HG03460 (cell line): Measurements from ENCODE around the gene AHRR.
"Not testable (repeated sequence)": the region's sequence is repeated elsewhere in the genome, so short reads cannot be mapped to it uniquely, and the experiment has no call there.

ENCODE experiments used
- ATAC-seq: cut with Tn5 transposase; IDR thresholded peaks from one replicate; pipeline ENCODE4 v1.9.1; 2021; ENCODE audit not compliant: unreplicated experiment

The AHRR gene

GRCh38 chr5:321230-321725 lies at the start of gene AHRR:
Gene AHRR, plus strand, starts transcription at chr5:321714. Its CDS starts 22,189 bp downstream, at chr5:343903.
- ATAC-seq, result peak; percentile 39

DNA sequence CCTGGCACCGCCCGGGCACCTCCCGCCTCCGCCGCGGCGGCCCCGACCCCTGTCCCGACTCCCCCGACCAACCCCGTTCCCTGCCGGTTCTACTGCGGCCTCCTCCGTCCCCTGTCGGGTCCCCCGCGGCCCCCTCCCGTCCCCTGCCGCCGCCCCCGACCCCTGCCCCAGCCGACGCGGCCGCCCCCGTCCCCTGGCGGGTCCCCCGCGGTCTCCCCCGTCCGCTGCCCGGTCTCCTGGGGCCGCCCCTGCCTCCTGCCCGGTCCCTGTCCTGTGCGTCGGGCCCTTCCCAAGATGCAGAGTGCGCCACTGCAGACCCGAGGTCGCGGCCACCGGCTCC lies 49.7 kb upstream of the AHRR start:
- ATAC-seq, result not testable (repeated sequence)

- not testable (repeated sequence) for ATAC-seq
Measured at GRCh38 chr5:273091-273490, 48.4 kb upstream of the AHRR start.

- not testable (repeated sequence) for ATAC-seq
Measured at GRCh38 chr5:273491-273890, 48.0 kb upstream of the AHRR start.

GRCh38 chr5:274346-274745 lies 47.2 kb upstream of the AHRR start:
- not testable (repeated sequence) for ATAC-seq

DNA sequence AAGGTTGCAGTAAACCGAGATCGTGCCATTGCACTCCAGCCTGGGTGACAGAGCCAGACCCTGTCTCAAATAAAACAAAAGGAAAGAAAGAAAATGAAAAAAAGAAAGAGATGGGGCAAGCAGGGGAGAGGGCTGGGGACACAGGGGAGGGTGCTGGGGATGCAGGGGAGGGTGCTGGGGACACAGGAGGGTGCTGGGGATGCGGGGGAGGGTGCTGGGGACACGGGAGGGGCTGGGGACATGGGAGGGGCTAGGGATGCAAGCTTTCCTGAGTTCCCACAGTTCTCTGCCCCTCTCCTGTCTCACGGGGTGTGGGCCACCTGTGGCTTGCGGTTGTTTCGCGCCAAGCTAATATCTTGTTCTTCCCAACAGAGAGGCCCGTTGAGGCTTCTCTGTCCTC lies 42.9 kb upstream of the AHRR start:
- ATAC-seq, result no peak

DNA sequence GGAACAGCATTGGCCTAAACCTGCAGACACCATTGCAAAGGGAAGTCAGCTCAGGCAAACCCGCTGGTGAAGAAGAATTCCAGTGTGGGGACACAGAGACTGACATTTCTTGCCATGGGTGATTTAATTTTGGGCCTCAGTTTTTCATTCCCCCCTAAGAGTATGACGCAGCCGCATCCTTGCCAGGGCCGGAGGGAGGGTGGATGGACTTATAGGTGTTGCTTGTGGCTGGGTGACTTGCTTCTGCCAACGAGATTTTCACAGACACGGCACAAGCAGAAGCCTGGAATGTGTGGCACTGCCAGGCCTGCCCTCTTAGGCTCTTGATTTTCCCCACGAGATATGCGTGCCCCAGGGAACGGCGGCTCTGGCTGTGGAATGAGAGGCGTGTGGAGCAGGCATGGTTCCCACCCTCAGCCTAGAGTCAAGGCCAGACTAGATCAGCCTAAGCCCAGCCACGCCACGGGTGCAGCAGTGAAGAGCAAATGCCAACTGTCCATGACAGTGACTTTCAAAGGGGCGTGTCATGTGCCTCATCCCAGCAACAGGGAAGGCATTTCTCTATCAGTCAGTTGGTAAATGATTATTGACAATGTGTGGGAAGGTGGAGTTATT lies 42.4 kb upstream of the AHRR start:
- ATAC-seq, result not testable (repeated sequence)

DNA sequence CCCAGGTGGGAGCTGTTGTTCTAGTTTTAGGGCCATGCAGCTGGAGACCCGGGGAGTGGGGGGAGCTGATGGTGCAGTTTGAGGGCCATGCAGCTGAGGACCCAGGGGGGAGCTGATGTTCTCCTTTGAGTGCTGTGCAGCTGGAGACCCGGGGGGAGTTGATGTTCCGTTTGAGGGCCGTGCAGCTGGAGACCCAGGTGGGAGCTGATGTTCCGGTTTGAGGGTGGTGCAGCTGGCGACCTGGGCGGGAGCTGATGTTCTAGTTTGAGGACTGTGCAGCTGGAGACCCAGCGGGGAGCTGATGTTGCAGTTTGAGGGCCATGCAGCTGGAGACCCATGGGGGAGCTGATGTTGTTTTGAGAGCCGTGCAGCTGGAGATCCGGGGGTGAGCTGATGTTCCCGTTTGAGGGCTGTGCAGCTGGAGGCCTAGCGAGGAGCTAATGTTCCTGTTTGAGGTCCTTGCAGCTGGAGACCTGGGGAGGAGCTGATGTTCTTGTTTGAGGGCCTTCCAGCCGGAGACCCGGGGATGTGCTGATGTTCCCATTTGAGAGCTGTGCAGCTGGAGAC lies 35.4 kb upstream of the AHRR start:
- no peak for ATAC-seq

GRCh38 chr5:290200-290599 lies 31.3 kb upstream of the AHRR start:
- not testable (repeated sequence) for ATAC-seq

DNA sequence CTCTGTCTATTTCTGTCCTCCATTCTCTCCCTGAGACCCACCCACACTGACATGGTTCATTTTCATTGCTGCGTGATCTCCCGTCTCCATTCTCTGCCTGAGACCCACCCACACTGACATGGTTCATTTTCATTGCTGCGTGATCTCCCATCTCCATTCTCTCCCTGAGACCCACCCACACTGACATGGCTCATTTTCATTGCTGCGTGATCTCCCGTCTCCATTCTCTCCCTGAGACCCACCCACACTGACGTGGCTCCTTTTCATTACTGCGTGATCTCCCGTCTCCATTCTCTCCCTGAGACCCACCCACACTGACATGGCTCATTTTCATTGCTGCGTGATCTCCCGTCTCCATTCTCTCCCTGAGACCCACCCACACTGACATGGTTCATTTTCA lies 30.2 kb upstream of the AHRR start:
- not testable (repeated sequence) for ATAC-seq

DNA sequence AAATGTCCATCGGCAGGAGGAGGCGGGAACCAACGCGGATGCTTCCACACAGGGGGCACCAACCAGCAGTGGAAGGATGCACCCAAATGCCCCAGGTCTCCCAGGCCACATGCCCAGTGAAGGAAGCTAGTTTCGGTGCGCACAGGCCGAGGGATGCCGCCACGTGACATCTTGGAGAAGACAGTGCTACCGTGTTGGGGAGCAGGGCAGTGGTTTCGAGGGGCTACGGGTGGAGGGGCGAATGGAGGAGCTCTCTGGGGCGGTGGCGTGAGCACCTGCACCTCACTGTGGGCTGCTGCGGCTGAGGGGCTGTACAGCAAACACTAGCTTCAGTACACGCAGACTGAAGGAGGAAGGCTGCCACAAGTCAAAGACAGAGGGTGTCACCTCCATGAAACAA lies 26.7 kb upstream of the AHRR start:
- not testable (repeated sequence) for ATAC-seq

GRCh38 chr5:296207-296606 lies 25.3 kb upstream of the AHRR start:
- ATAC-seq, result not testable (repeated sequence)

DNA sequence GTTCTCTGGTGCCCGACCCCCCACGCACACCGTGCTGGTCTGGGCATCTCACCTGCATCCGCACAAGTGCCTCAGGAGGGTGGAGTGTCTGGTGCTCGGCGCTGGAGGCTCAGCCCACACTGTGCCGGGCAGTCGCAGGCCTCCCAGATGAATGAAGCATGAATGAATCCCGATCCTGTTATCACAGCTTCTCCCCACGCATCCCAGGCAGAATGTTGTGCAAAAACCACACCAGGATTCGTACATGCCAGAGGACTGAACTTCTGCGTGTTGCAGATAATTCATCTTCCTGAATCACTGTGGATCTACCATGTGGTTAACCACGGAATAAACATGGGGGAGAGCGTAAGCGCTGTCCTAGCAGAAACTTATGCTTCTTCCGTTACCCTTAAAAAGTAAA lies 24.6 kb upstream of the AHRR start:
- ATAC-seq, result not testable (repeated sequence)

GRCh38 chr5:297448-297847 lies 24.1 kb upstream of the AHRR start:
- ATAC-seq, result not testable (repeated sequence)

GRCh38 chr5:297991-298736 lies 23.4 kb upstream of the AHRR start:
- not testable (repeated sequence) for ATAC-seq

DNA sequence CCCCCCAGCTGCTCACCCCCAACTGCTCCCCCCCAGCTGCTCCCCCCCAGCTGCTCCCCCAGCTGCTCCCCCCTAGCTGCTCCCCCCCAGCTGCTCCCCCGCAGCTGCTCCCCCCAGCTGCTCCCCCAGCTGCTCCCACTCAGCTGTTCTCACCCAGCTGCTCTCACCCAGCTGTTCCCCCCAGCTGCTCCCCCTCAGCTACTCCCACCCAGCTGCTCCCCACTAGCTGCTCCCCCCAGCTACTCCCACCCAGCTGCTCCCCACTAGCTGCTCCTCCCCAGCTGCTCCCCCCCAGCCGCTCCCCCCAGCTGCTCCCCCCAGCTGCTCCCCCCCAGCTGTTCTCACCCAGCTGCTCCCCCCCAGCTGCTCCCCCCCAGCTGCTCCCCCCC lies 22.8 kb upstream of the AHRR start:
- ATAC-seq, result no peak

DNA sequence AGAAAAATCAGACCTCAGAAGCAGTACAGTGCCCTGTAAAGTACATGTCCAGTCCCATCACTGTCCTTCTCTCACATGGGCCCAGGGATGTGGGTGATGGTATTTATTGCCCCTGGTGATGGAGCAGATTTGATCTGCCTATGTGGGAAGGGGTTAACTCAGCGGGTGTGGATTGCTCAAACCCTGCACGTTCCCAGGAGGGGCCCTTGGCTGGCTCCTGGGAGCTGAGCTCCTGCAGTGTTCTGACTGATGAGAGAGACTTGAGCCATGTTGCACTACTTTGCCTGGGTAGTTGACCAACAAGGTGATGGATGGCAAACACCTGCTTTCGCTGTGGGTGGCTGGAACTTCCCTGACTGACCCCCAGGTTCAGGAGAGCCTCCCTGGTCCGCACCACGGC lies 21.6 kb upstream of the AHRR start:
- not testable (repeated sequence) for ATAC-seq

GRCh38 chr5:300691-301435 lies 20.7 kb upstream of the AHRR start:
- not testable (repeated sequence) for ATAC-seq

- ATAC-seq, result not testable (repeated sequence)
Measured at GRCh38 chr5:302416-302815, 19.1 kb upstream of the AHRR start.

- ATAC-seq, result no peak
Measured at GRCh38 chr5:302966-303365, 18.5 kb upstream of the AHRR start.

DNA sequence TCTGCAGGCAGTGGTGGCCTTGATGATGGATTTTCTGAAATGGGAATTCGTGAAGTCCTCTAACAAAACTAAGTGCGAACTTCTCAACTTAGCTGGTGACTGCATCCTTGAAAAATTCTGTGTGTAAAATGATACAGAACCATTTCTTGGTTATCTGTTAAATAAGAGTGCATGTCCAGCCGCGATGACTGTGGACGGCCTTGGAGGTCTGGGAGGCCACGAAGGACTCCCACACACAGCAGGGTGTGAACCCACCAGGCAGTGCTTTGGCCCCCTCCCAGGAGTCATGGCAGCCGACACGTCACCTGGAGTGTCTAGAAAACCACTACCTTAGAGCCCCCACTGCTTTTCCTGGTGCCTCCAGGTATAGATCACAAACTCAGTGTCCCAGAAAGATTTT lies 17.8 kb upstream of the AHRR start:
- not testable (repeated sequence) for ATAC-seq
